Activated naive CD4-positive, alpha-beta T cell treated with anti-CD3 and anti-CD28 coated beads, Interleukin-2, amount 10 ng/mL, durations not matched to agents 7 days and 5 days (primary cell): Measurements from ENCODE around the gene PALS1.

ENCODE experiments used
- CTCF ChIA-PET: fragments of 350-600 bp; sonication (Branson Sonifier 250); formaldehyde crosslinking; loops from one replicate; lab custom pipeline; 2021; ENCODE audit warnings: antibody characterized with exemption; lab: Charles Lee
- DNase-seq: peaks from one replicate; pipeline ENCODE4 v3.0.0-alpha.2; 2020
- H3K27ac Mint-ChIP-seq: one replicate; pipeline ENCODE4 v1.8.0; 2021; ENCODE audit warnings: mild to moderate bottlenecking, moderate library complexity, mixed read lengths
- H3K27me3 Mint-ChIP-seq: one replicate; pipeline ENCODE4 v1.8.0; 2021; ENCODE audit warnings: mild to moderate bottlenecking, mixed read lengths
- H3K36me3 Mint-ChIP-seq: one replicate; pipeline ENCODE4 v1.8.0; 2021; ENCODE audit warnings: mixed read lengths
- H3K4me1 Mint-ChIP-seq: one replicate; pipeline ENCODE4 v1.8.0; 2021; ENCODE audit warnings: mixed read lengths
- H3K4me3 Mint-ChIP-seq: one replicate; pipeline ENCODE4 v1.8.0; 2021; ENCODE audit warnings: mild to moderate bottlenecking, moderate library complexity, mixed read lengths
- H3K9me3 Mint-ChIP-seq: one replicate; pipeline ENCODE4 v1.8.0; 2021; ENCODE audit warnings: mixed read lengths

Gene PALS1

DNA sequence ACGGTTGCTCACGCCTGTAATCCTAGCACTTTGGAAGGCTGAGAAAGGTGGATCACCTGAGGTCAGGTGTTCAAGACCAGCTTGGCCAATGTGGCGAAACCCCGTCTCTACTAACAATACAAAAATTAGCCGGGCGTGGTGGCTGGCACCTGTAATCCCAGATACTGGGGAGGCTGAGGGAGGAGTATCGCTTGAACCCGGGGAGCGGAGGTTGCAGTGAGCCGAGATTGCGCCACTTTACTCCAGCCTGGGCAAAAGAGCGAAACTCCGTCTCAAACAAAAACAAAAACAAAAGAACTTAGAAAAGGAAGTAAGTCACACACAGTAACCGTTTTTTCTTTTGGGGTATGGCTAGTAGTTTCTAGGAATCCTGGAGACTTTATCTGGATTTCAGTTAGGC lies 1.7 kb upstream of the PALS1 start:
- CTCF ChIA-PET, result interaction anchor here (1.5 kb wide), 1 partner anchor 46 kb away, joined by 3 read pairs; no protein-coding TSS in a partner anchor
- no peak overlapping the region for H3K27ac Mint-ChIP-seq
- no peaks in the 10 kb centered on the region for H3K36me3 Mint-ChIP-seq

DNA sequence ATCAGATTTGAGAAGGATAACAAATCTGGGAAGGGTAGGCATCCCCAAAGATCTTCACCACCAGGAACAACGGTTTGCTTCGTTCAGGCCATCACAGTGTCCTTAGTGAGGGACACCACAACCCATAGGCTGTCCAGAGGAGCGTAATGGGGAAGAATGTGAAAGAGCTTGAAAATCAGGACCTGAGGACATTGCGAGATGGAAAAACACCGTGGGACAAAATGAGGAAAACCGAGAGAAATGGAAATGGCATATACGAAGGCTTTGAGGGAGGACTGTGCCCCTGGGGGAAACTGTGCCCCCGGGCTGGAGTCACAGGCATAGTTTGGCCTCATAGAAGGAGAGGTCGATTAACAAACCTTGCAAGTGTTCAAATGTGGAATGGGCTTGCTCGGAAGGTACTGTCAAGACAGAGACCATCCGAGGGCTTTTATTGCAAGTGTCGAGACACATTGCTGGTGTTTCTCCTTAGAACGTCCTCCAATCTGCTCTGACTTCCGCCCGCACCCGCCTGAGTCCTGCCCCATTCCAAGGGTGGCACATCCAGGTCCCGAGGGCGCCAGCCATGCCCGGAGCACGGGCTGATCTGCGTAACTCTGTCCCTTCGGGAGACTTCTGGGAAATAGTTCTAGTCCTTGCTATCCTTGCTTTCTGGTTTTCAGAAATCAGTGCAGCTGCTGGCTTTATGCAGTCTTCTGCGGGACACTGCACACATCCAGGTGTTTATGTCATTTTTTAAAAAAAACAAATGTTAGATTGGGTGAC lies 885 bp upstream of the PALS1 start:
- Mint-ChIP-seq H3K9me3 (no peaks in the 10 kb centered on the region), H3K36me3 (no peaks in the 10 kb centered on the region), H3K27ac (peak overlapping the region; percentile 86), H3K27me3 (peaks cover 32% of the 10 kb centered on the region), H3K4me1 (peaks cover 24% of the 10 kb centered on the region), H3K4me3 (peak overlapping the region; percentile 86)
- peak; percentile 60 for DNase-seq
- CTCF ChIA-PET, result interaction anchor here (0.9 kb wide), 1 partner anchor 74 kb away, joined by 3 read pairs; no protein-coding TSS in a partner anchor

More for the DNA sequence above, 1.7 kb upstream of the PALS1 start:
- DNase-seq, result no peak
- H3K9me3 Mint-ChIP-seq, result no peaks in the 10 kb centered on the region
- peak overlapping the region; percentile 86 for H3K4me3 Mint-ChIP-seq
- peaks cover 32% of the 10 kb centered on the region for H3K27me3 Mint-ChIP-seq
- peaks cover 24% of the 10 kb centered on the region for H3K4me1 Mint-ChIP-seq

DNA sequence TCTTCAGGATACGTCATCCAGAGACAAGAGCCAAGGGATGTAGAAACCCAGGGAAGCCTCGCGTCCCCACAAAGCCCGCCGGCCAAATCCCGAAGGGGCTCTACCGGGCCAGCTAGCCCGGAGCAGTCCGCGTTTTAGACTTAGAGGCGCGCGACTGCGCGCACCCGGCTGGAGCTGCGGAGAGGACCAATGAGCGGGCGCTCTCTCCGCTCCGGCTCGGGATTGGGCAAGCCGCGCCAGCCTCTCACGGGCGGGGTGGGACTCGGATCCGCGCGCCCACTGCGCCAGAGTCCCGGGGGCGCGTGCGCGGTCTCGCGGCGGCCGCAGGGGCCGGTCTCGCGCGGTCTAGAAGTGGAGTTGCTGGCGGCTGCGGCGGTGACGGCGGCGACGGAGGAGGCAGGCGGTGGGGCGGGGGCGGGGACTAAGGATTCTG lies 241 bp upstream of the PALS1 start:
- peak overlapping the region; percentile 86 for H3K27ac Mint-ChIP-seq
- no peaks in the 10 kb centered on the region for H3K36me3 Mint-ChIP-seq
- peaks cover 32% of the 10 kb centered on the region for H3K27me3 Mint-ChIP-seq
- H3K9me3 Mint-ChIP-seq, result no peaks in the 10 kb centered on the region
- H3K4me1 Mint-ChIP-seq, result peaks cover 24% of the 10 kb centered on the region
- H3K4me3 Mint-ChIP-seq, result peak overlapping the region; percentile 86
- DNase-seq, result peak; percentile 96
- CTCF ChIA-PET, result interaction anchor here (0.9 kb wide), 1 partner anchor 74 kb away, joined by 3 read pairs; no protein-coding TSS in a partner anchor

DNA sequence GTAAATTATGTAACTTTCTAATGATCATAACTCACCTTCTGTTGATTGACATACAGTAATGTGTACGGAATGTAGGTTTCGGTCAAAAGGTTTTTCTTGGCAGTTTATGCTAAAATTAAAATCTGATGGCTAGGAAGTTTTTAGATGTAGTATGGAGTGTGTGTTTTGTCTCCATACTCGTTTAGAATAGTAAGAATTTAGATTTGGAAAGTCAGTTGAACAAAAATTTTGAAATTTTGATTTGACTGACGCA lies 859 bp downstream of the PALS1 start:
- H3K27me3 Mint-ChIP-seq, result peaks cover 32% of the 10 kb centered on the region
- peaks cover 24% of the 10 kb centered on the region for H3K4me1 Mint-ChIP-seq
- H3K4me3 Mint-ChIP-seq, result peak overlapping the region; percentile 86
- peak overlapping the region; percentile 87 for H3K27ac Mint-ChIP-seq
- H3K36me3 Mint-ChIP-seq, result no peaks in the 10 kb centered on the region
- H3K9me3 Mint-ChIP-seq, result no peaks in the 10 kb centered on the region
- no peak for DNase-seq
- CTCF ChIA-PET, result interaction anchor here (0.7 to 1.2 kb wide), 2 partner anchors 11 to 117 kb away, joined by 3 read pairs; partner anchors contain the start of gene ATP6V1D

DNA sequence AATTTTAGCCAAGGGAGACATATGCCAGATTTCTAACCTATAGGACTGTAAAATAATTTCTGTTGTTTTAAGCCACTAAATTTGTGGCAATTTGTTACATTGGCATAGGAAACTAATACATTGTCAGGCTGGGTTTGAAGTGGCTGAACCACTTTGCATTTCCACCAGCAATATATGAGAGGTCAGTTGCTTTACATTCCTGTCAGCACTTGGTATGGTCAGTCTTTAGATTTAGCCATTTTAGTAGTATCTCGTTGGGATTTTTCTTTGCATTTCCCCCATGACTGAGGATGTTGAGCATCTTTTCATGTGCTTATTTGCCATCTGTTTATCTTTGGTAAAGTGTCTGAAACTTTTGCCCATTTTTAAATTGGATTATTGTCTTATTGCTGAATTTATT lies 3.9 kb downstream of the PALS1 start:
- Mint-ChIP-seq H3K4me1 (peaks cover 21% of the 10 kb centered on the region), H3K4me3 (no peak overlapping the region), H3K36me3 (no peaks in the 10 kb centered on the region), H3K9me3 (no peaks in the 10 kb centered on the region), H3K27ac (no peak overlapping the region), H3K27me3 (peaks cover 12% of the 10 kb centered on the region)
- no peak for DNase-seq
- CTCF ChIA-PET, result no interaction called here

DNA sequence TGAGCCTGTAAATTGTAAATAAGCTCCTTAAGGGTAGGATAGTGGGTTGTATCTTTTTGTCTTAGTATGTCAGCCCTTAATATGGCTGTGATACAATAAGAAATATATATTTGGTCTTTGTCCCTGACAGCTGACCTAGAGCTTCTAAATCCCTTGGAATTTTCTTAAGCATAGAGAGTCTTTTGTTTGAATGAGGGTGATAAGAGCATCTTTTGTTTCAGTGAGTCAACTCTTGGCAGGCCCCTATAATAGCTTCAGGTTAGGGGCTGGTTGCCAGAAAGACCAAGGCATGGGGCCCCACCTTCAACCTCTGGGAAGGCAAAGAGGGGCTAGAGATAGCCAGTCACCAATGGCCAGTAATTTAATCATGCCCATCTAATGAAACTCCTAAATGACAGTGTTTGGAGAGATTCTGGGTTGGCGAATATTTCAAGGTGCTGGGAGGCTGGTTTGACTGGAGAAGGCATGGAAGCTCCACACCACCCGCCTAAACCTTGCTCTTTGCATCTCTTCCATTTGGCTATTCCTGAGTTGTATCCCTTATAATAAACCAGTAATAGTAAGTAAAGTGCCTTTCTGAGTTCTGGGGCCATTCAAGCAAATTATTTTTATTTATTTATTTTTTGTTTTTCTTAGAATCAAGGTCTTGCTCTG lies 10.5 kb downstream of the PALS1 start:
- H3K27me3 Mint-ChIP-seq, result no peaks in the 10 kb centered on the region

DNA sequence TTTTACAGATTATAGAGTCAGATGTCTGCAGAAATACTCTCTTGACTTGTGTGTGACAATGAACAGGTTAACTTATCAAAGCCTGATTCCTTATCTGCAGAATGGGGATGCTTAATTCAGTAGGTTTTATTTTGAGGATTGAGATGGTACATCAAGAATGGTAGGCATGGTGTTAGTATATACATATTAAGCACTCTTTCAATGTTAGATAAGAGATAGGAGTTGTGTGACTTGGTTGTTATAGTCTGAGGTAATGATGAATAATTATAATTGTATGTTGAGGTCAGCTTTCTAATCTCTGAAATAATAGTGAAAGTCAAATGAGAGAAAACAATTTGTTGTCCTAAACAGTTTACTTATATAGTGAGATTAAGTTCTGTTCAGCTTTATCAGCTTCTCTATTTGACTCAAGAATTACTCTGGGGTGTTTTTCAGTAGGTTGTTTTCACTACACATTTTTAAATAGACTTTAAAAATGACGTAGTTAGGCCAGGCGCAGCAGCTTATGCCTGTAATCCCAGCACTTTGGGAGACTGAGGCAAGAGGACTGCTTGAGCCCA lies 11.9 kb downstream of the PALS1 start:
- Mint-ChIP-seq H3K36me3 (no peaks in the 10 kb centered on the region), H3K4me3 (no peak overlapping the region), H3K27ac (no peak overlapping the region), H3K9me3 (no peaks in the 10 kb centered on the region), H3K27me3 (no peaks in the 10 kb centered on the region), H3K4me1 (no peaks in the 10 kb centered on the region)
- DNase-seq, result no peak
- CTCF ChIA-PET, result interaction anchor here (1.1 to 1.4 kb wide), 2 partner anchors 10 to 32 kb away, joined by 3 to 4 read pairs; no protein-coding TSS in a partner anchor

More for the DNA sequence above, 10.5 kb downstream of the PALS1 start:
- Mint-ChIP-seq H3K27ac (no peak overlapping the region), H3K4me3 (no peak overlapping the region), H3K36me3 (no peaks in the 10 kb centered on the region), H3K9me3 (no peaks in the 10 kb centered on the region), H3K4me1 (no peaks in the 10 kb centered on the region)
- no peak for DNase-seq
- CTCF ChIA-PET, result no interaction called here

DNA sequence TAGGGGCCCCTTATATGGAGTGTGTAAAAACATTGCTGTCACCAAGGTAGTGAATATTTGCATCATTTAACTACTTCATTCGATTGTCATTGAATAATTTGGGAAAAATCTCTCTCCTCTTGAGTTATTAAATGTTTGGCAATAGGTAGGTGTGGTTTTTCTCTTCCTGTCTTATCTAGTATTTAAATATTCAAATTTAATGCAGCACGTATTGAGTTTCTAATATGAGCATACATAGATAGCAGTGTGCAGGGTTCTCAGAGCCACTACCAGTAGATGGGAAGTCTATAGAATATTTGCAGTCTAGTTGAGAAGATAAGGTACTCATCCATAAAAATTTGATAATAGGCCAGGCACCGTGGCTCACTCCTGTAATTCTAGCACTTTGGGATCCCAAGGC lies 16.7 kb downstream of the PALS1 start:
- CTCF ChIA-PET, result no interaction called here
- DNase-seq, result no peak
- Mint-ChIP-seq H3K4me3 (no peak overlapping the region), H3K4me1 (no peaks in the 10 kb centered on the region), H3K27me3 (no peaks in the 10 kb centered on the region), H3K9me3 (no peaks in the 10 kb centered on the region), H3K36me3 (no peaks in the 10 kb centered on the region), H3K27ac (no peak overlapping the region)

DNA sequence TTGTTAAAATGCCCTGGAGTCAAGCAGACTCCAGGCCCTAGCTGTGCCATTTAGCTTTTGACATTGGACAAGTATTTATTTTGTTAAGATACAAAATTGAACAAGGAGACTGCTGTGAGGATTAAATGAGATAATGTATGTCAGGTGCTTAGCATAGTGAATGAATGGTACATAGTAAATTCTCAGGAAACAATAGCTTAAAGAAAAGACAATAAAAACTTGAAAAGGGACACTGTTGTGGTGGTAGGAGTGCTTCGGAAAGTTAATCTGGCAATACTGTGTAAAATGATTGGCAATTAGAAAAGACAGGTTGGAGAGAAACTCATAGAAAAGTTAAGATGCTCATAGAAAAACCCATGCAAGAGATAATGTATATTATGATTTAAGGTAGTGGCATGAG lies 19.7 kb downstream of the PALS1 start:
- DNase-seq, result no peak
- no peaks in the 10 kb centered on the region for H3K27me3 Mint-ChIP-seq
- H3K9me3 Mint-ChIP-seq, result no peaks in the 10 kb centered on the region
- H3K36me3 Mint-ChIP-seq, result no peaks in the 10 kb centered on the region
- CTCF ChIA-PET, result interaction anchor here (1.2 kb wide), 1 partner anchor 25 kb away, joined by 5 read pairs; no protein-coding TSS in a partner anchor
- no peak overlapping the region for H3K27ac Mint-ChIP-seq
- H3K4me1 Mint-ChIP-seq, result no peaks in the 10 kb centered on the region
- no peak overlapping the region for H3K4me3 Mint-ChIP-seq

DNA sequence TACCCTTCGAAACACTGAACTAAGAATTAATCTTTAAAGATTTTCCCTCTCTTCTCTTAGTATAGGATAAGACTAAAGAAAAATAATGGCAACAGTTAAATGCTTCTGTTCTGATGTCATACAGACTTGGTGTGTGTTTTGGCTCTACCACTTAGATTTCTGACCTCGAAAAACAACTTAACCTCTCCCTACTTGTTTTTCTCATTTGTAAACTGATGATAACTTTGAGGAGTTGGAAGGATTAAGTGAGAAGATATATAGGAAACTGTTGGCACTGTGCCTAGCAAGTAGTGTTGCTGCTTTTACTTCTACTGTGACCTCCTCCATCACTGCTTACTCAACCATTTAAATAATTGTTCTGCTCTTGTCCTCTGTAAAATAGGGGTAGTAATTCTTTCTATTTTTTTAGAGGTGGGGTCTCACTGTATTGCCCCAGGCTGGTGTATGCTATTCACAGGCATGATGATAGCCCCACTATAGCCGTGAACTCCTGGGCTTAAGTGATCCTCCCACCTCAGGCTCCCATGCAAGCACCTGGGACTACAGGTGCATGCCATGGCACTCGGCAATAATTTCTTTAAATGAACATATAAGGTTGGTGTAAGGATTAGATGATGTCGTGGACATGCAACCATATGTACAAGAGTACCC lies 22.4 kb downstream of the PALS1 start:
- Mint-ChIP-seq H3K27me3 (no peaks in the 10 kb centered on the region), H3K4me3 (no peak overlapping the region), H3K9me3 (no peaks in the 10 kb centered on the region), H3K36me3 (no peaks in the 10 kb centered on the region), H3K27ac (no peak overlapping the region), H3K4me1 (peaks cover 7% of the 10 kb centered on the region)
- CTCF ChIA-PET, result no interaction called here
- DNase-seq, result no peak

DNA sequence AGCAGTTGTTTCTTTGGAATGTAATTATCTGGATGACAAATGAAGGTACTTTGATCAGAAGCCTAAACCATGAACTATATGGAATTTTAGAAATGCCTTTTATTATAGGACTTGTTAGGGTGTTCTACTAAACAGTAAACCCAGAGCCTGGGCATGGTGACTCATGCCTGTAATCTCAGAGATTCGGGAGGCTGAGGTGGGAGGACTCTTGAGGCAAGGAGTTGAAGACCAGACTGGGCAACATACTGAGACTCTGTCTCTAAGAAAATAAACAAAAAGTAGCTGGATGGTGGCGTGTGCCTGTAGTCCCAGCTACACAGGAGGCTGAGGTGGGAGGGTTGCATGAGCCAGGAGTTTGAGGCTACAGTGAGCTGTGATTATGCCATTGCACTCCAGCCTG lies 23.9 kb downstream of the PALS1 start:
- CTCF ChIA-PET, result no interaction called here
- no peak for DNase-seq
- no peak overlapping the region for H3K27ac Mint-ChIP-seq
- no peak overlapping the region for H3K4me3 Mint-ChIP-seq
- no peaks in the 10 kb centered on the region for H3K27me3 Mint-ChIP-seq
- no peaks in the 10 kb centered on the region for H3K9me3 Mint-ChIP-seq
- H3K4me1 Mint-ChIP-seq, result peaks cover 7% of the 10 kb centered on the region
- H3K36me3 Mint-ChIP-seq, result no peaks in the 10 kb centered on the region

DNA sequence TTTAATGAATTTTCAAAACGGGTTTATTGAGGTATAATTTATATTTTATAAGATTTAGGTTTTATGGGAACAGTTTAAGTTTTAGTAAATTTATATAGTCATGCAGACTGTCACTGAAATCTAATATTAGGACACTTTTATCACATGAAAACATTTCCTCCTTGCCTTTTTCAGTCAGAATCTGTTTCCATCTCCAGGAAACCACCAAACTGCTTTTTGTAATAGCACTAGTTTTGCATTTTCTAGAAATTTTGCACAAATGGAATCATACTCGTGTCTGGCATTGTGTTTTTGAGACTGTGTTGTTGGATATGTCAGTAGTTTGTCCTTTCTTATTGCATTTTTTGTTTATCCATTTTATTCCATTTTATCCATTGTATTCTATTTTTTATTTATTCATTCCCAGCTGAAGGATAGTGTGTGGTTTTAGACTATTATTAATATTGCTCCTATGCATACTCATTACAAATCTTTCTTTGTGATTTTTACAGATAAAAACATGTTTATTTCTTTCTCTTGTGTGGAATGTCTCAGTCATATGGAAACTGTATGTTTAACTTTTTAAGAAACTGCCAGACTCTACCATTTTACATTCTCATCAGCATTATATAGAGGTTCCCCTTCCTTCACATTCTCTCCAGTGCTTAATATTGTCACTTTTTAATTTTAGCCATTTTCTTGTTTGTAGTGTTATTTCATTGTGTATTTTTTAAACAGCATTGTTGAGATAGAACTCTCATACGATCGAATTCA lies 26.5 kb downstream of the PALS1 start:
- Mint-ChIP-seq H3K9me3 (no peaks in the 10 kb centered on the region), H3K4me1 (peaks cover 7% of the 10 kb centered on the region), H3K4me3 (no peak overlapping the region), H3K27ac (no peak overlapping the region), H3K27me3 (no peaks in the 10 kb centered on the region), H3K36me3 (peaks cover 5% of the 10 kb centered on the region)
- CTCF ChIA-PET, result no interaction called here
- DNase-seq, result no peak

DNA sequence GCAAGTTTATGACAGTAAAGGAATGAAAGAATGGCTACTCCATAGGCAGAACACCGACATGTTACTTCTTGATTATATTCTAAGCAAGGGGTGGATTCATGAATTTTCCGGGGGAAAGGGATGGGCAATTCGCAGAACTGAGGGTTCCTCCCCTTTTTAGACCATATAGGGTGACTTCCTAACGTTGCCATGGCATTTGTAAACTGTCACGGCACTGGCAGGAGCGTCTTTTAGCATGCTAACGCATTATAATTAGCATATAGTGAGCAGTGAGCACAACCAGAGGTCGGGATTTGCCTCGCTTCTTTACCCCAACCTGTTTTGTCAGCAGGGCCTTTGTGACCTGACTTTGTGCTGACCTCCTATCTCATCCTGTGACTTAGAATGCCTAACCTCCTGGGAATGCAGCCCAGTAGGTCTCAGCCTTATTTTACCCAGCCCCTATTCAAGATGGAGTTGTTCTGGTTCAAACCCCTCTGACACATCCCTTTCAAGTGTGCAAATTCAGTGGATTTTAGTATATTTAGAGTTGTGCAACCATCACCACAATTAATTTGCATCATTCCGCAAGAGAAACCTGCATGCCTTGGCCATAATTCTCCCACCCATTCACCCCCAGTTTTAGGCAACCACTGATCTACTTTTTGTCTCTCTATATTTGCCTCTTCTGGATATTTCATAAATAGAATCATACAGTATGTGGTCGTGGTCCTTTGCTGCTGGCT lies 27.4 kb downstream of the PALS1 start:
- Mint-ChIP-seq H3K27me3 (no peaks in the 10 kb centered on the region), H3K36me3 (peaks cover 11% of the 10 kb centered on the region), H3K4me3 (no peak overlapping the region), H3K27ac (no peak overlapping the region), H3K9me3 (peaks cover 4% of the 10 kb centered on the region), H3K4me1 (peaks cover 7% of the 10 kb centered on the region)
- DNase-seq, result no peak
- CTCF ChIA-PET, result no interaction called here
